GM18867 (cell line): ENCODE data around the gene PTPN14.

Source experiments
- ATAC-seq: cut with Tn5 transposase; IDR thresholded peaks from one replicate; pipeline ENCODE4 v1.9.1; 2021; ENCODE audit warnings: mild to moderate bottlenecking, moderate library complexity; ENCODE audit not compliant: unreplicated experiment

The PTPN14 gene

DNA sequence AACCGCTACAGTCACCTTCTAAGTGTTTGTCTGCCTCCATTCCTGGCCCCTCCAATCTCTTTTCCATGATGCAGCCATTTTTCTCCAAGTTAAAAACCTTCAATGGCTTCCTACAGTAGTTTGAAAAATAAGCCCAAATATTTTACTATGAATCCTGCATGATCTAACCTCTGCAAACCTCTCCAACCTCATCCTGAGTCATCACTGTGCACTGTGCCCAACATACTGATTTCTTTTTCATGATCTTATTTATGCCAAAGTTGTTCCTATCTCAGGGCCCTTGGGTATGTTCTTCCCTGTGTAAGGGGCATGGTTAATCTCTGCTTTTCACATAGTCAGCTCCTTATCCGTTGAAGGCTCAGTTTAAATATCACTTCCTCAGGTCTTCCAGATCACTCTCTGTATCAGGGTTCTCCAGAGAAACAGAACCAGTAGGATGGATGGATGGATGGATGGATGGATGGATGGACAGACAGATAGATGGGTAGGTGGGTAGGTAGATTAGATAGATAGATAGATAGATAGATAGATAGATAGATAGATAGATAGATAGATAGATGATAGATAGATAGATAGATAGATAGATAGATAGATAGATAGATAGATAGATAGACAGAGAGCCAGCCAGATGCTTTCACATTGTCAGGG lies 18.1 kb upstream of the PTPN14 start:
- ATAC-seq: no peak

DNA sequence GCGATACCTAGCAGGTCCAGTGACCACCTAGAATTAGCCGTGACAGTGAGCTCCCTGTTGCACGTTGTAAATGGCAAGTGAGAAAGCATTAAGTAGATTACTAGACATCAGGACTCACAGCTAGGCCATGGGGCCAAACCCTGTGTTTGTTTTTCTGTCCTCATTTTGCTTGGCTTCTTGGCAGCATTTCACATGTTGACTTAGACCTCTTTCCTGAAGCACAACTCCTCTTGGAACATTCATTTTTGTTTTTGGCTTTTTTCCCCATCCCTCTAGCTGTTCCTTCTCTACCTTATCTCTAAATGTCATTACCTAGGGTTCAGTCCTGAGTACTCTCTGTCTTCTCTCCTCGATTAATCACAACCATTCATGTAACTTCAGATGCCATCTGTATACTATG lies 16.9 kb upstream of the PTPN14 start:
- ATAC-seq: no peak

DNA sequence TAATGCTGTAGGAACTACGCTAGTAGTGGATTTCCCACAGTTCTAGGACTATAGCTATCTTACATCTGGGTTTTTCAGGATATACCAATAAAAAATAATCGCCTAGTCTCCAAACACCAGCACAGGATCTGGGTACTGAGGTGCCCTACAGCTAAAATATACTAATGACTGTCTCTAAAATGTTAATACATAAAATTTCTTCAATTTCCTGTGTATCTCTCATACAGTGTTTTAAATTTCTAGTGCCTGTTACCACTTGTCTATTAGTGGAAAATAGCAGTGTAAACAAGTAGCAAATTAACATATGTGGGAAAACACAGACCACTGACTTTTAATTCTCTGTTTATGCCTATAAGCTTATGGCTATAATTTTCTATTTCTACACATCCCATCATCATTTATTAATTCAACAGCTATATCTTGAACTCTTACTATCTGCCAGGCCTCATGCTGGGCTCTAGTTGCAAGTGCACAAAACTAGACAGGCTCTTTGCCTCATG lies 16.1 kb upstream of the PTPN14 start:
- no peak for ATAC-seq

DNA sequence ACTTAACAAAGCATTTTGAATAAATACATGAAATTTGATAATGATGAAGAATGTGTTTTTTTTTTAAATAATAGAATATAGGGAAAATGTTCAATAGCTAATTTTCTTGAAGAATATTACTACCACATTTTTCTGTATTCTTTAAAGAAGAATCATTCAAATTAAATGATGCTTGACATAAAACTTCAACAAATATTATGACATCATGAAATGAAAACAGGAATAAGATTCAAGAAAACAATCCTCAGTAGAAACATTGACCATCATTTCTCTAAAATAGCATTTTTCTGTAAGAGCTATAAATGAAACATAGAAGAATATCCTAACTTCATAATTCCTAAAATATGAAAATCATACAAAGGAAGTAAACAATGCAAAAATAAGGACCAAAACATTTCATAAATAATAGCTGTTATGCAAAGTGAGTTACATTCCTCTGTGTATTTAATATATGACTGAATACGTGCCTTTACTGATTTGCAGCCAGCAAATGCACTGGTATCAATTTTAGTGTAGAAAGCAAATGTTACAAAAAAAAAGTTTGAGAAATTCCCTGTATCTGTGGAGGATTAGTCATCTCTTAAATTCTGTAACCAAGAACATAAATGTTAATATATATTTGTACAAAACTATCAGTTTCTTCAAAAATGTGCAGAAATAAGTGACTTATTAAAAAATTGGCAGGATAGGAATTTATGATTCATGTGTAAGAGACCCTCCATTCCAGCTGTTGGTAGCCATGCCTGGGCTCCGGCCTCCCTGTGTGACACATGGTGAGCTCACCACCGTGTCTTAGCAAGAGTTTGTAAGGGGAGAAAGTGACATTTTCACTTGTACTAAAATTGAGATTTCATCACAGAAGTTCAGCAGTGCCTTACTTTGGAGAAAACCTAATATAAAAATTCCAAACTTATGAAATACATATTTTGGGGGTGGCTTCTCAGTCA lies 15.0 kb upstream of the PTPN14 start:
- peak; percentile 48 for ATAC-seq

DNA sequence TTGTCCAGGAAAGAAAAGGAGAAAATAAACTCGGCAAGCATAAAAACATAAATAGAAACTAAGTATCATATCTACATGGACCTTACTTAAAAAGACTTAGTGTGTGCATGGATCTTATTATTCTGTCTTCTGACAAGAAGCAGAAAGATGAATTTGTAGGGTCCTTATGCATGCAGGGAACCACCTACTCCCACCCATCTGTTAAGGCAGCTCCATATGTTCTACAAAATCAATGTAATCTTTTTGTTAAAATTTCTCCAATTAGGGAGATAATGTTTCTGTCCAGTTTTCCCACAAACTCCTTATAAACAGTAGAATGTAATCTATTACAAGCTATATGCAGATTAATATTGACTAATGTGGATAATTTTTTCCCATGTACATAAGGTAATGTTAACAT lies 13.9 kb upstream of the PTPN14 start:
- ATAC-seq: no peak

DNA sequence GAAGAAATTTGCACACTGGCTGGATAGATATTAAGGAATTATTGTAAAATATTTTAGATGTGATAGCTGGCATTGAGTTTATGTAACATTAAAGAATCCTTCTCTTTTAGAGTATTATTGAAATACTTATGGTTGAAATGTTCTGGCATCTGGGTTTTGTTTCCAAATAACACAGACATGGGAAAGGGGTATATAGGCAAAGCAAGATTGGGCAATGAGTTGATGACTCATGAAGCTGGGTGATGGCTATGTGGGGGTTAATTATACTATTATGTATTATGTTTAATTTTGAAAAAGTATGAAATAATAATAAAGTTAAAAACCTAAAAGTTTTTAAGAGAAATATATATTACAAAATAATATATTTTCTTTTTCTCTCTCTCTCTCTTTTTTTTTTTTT lies 12.5 kb upstream of the PTPN14 start:
- no peak for ATAC-seq

DNA sequence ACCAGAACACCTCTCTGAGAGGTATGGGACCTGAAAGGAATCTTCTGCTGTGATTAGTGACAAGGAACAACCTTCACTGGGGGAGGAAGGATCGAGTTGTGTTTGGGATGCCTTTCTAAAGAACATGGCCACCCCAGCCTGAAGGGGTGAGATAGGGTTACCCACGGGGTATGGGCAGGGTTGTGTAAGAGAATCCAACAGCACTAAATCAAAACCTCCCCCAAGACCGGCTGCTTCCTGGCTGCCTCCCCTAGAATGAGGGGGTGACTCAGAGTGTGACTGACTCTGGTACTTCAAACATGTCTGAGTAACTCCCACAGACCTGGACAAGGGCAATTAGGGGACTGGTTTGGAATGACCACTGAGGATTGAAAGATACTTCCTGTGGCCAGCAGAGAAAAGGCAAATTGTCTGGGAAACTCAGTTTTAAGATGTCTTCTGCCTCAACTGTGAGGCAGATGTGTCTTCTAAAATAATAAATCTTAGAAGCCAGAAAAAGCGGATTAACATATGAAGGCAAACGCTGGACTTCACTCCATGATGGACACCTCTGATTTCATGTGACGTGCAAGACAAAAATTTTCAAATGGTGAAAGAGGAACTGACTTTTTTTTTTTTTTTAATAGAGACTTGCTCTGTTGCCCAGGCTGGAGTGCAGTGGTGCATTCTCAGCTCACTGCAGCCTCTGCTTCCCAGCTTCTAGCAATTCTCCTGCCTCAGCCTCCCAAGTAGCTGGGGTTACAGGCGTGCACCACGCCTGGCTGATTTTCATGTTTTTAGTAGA lies 6.7 kb upstream of the PTPN14 start:
- peak; percentile 49 for ATAC-seq

DNA sequence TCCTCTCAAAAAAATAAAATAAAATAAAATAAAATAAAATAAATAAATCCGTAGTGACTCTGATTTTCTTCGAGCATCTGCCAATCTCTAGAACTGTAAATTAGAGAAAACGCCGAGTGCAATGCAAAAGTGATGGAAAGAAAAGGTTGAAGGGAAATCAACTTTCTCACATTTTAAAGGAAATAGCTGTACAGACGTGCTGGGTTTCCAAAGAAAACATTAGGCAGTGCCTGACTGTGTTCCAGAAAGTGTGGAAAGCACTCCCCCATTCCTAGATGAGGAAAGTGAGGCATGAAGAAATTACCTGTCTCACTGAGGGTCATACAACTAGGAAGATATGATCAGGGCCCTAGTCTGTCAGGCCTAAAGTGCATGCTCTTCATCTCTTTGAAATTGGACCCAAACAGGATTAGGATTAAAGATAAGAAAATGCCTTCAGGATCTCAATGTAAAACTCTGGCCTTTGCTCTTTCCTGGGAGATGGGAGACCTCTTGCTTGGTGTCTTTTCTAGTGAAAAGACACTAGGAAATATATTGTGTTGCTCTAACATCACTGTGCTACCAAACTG lies 1.8 kb upstream of the PTPN14 start:
- ATAC-seq: no peak

DNA sequence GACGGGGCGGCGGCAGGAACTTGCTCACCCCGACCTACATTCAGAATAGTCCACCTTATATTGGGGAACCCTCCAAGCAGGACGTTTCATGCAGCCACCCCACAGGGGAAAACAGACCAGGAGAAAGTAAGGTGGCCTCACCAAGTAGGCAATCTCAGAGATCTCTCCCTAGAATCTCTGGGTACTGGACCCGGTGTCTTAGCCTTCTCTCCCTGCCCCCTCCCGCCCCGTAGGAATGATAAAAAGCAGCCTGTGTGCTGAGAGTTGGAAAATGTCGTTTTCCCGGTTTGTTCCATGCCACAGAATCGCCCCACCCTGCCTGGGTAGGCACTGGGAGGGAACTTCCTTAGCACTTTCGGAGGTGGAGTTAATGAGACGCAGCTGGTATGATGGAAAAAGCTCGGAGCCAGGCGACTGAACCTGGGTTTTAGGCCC lies 789 bp upstream of the PTPN14 start:
- ATAC-seq: no peak

DNA sequence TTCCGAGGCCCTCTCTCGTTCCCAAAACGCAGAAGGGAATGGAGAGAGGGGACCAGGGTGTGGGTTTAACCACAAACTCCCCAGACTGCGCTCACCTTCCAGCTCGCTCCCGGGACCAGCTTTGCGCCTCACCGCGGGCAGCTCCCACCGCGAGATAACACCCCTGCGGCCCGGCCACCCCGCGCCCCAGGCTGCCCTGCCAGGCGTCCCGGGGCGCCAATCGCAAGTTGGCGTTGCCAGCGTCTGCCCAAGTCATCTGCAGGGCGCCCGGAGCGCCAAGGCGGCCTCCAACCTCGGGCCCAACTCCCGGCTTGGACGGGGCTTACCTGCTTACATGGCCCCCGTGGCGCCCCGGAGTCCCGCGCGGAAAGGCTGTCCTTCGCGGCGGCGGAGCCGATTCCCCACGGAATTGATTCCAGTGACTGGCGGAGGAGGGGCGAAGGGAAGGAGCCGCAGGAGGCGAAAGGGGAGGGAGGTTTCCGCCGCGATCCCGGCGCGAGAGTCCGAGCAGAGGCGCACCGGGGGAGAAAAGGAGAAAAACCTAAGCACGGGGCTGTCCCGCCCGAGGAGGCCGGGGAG lies 456 bp downstream of the PTPN14 start:
- ATAC-seq: no peak

DNA sequence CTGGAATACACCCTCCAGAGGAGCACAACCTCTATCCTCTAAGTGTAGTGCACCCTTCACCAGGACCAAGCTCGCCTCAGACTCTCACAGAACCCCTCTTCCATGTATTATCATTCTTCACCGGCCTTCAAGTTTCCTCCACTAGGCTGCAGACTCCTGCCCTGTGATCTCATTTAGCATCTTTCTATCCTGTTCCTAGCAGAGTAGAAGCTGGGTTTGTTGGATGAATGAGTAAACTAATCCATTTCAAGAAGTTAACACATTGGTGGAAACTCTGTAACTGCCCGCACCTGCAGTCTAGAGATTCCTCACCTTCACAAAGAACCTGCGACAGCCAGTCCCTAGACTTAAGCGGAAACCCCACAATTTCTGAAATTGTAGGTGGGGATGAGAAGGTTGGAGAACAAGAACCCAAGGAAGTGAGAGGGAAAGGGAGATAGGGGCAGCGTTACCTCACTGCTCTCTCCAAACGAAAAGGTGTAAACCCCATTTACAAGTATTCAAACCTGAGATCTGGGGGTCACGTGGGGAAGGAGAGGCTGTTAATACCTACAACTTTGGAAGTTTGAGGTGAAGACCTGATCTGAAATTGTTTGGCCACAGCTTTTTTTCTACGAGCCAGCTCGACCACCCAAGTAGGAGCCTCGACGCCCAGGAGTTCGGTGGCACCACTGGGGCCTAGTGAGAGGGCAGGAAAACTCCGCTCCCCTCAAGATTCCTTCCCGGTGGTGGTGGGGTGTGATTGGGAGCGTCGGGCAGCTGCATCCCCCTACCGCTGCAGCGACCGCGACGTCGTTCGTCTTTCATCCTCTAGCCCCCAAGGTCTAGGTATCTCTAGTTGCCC lies 1.2 kb downstream of the PTPN14 start:
- no peak for ATAC-seq

DNA sequence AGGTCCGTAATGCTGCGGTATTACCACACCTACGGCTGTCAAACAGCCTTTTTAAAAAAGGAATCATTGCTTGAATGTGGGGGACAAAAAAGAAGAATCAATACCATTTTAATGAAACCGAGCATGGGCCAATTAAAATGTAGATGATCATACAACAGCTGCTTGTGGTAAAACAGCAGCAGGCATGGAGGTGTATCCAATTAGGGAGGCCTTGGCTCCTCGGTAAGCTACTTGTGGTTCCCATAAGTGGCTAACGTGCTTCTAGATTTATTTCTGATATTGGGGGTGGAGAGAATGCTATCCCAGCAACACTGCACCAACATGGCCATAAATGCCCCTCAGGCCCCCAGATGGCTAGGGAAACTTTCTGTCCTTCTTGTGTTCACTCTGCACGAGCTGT lies 1.8 kb downstream of the PTPN14 start:
- no peak for ATAC-seq

DNA sequence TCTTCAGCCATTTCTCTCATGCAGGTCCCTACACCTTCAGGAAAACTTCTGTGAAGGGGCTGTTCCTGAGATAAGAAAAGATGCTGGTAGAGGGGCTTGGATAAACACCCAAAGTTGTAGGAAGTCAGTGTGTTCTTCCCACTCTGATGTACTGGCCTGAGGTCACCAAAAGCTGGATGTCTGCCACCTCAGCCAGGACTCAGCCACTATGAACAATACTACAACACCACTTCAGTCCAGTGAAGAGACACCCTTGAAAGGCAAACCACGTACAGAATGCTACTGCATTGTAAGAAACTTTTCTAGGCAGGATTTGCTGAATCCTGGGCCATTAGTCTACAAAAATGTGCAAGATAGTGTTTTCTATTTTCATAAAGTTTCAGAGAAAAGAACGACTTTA lies 2.4 kb downstream of the PTPN14 start:
- no peak for ATAC-seq

DNA sequence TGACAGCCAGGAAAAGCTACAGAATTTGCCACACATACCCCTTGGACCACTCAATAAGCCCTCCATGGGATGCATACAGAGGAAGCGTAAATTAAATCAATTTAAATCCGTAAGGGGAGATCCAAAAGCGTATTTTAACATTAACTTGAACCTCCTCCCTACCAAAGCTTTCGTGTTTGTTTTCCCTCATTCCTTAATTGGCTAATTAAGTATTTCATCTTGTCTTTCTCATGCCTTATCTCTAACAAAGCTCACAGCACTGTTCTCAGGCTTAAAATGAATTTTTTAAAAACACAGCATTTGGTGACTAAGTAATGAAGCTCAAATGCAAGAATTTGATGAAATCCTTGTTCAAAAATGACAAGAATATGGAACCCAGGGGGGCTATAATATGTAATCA lies 3.1 kb downstream of the PTPN14 start:
- ATAC-seq: no peak

DNA sequence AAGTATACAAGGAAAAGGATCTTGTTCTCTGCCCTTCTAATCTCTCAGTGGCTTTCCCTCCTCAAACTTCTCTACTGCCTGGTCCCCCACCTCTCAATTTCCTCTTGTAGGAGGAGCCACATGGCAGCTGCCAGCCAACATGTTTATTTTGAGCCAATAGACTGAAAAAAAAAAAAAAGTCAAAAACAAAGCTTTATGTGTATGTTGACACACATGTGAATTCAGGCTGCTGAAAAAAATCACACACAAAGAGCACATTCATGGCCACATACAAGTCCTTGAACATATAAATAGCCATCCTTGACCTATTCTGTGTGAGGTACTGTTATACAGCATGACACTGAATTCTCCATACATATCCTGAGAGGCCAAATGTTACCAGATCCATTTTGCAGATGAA lies 3.7 kb downstream of the PTPN14 start:
- ATAC-seq: no peak

DNA sequence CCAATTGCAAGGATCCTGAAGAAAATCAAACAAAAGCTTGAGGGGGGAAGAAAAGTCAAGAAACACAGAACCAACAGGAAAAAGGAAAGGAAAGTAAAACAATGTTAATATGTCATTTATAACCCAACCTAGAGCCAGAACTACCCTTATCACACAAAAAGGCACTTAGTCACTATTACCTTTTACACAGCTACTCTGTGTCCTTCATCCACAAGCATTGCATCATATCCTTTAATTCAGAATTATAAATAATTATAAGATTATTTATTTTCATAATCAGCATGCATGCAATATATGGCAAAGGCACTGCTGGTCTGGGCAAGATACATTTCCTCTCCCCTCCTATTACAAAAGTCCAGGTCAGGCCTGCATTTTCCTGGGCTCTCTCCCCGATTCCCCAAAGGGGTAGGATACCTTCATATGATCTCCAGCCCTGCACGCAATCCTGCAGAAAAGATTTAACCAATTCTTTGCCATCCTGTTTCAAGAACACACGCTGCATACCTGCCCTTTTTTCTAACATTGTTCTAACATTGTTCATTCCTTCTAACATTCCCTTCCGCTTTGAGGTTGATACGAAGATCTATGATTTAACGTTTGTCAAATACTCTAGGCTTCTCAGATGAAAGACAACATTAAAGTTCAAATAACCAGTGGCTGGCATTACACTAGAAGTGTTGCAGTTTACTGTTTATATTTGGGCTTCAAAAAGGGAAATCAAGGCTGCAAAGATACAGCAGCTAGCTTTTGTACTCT lies 4.3 kb downstream of the PTPN14 start:
- ATAC-seq: no peak

DNA sequence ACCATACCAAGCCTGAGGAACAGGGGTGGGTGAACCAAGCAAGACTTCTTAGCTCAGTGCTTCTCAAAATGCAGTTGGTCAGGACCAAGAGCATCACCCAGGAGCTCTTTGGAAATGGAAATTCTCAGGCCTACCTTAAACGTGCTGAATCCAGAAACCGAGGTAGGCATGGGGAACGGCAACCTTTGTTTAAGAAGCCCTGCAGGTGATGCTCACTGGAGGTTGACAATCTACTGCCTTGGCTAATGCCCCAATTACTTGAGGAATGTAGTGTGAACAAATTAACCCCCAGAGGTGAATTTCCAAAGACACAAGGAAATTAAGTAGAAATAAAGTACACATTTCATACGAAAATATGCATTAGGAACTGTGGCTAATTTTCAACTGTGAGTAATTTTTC lies 5.3 kb downstream of the PTPN14 start:
- no peak for ATAC-seq

DNA sequence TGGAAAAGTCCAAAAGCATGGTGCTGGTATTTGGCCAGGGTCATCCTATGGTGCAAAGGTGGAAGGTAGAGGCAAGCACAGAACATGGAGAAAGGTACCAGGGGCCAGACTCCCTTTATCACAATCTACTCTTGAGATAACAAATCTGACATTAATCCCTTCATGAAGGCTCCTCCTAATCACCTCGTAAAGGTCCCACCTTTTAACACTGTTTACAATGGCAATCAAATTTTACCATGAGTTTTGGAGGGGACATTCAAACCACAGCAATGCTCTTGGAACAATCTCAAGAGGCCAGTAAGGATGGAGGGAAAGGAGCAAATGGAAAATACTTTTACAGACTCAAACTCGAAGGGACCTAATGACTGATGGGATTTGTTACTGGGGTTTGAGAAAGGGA lies 6.1 kb downstream of the PTPN14 start:
- ATAC-seq: no peak

DNA sequence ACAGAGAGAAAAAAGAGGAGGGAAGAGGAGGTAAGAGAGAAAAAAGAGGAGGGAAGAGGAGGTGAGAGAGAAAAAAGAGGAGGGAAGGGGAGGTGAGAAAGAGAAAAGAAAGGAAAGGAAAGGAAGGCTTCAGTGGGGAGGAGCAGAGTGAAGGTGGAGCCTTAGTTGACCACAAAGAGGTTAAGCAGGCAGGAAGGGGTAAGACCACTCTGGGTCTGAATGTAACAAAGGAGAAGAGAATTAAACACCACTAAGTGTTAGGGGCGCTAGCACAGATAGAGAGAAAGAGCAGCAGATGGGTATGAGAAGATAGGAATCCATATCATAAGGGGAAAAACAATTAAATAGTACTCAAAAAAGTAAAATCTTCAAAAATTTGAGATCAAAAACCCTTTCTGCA lies 6.6 kb downstream of the PTPN14 start:
- no peak for ATAC-seq
